SK-N-MC (cell line): ENCODE results near the gene TTN.

Experiments
- EZH2 ChIP-seq: fragments of 200-600 bp; sonication (generic); IDR thresholded peaks from one replicate; pipeline ENCODE4 v1.6.1; 2017; ENCODE audit warnings: antibody characterized with exemption
- FOXP2 ChIP-seq: optimal IDR thresholded peaks from 2 replicates; pipeline ENCODE3; 2011; ENCODE audit warnings: mild to moderate bottlenecking, moderate library complexity; ENCODE audit not compliant: insufficient read depth; ENCODE audit errors: extremely low read length, control extremely low read depth
- POLR2AphosphoS5 ChIP-seq: IDR thresholded peaks from 2 replicates; pipeline ENCODE4 v1.6.1; 2012; ENCODE audit warnings: mild to moderate bottlenecking, low read depth, low read length, borderline replicate concordance

GRCh38 chr2:178476477-178476876, 330.7 kb downstream of the TTN start:
- TF ChIP-seq POLR2AphosphoS5, result no peak
- TF ChIP-seq EZH2, result no peak
- no peak for TF ChIP-seq FOXP2
